Kidney (tissue), 14 donors: ENCODE measurements around the gene CUL2. TPM values are rescaled to one million over a fixed set of nuclear protein-coding genes. Genes with fewer than 3 reads are reported as not detected.

ENCODE experiments used
- DNase-seq, 5 donors: peaks; one replicate each; pipeline ENCODE4 v3.0.0-alpha.2; 2013 to 2020
- FAIRE-seq: peaks from 2 replicates; lab custom pipeline; 2012; peaks lifted over from hg19 to GRCh38; lab: Jason Lieb, UNC
- H3K27ac ChIP-seq, 2 donors: one replicate each; pipeline ENCODE4 v1.7.0; 2013; ENCODE audit warnings: low read depth in 2 of 2, low read length in 2 of 2, inconsistent platforms in 1 of 2
- H3K27me3 ChIP-seq: one replicate; pipeline ENCODE4 v1.7.1; 2013; ENCODE audit warnings: low read length, inconsistent platforms; ENCODE audit not compliant: control insufficient read depth, insufficient read depth
- H3K36me3 ChIP-seq, 3 donors: one replicate each; pipeline versions ENCODE4 v1.7.0 to v1.7.1; 2013; ENCODE audit warnings: low read length in 3 of 3, control low read depth in 1 of 3, inconsistent platforms in 1 of 3; ENCODE audit not compliant: insufficient read depth in 3 of 3, control insufficient read depth in 2 of 3
- H3K4me1 ChIP-seq, 3 donors: one replicate each; pipeline versions ENCODE4 v1.7.0 to v1.7.1; 2013; ENCODE audit warnings: low read length in 3 of 3, inconsistent platforms in 1 of 3, low read depth in 1 of 3; ENCODE audit not compliant: control insufficient read depth in 2 of 3, insufficient read depth in 2 of 3
- H3K4me3 ChIP-seq, 3 donors: one replicate each; pipeline versions ENCODE4 v1.7.0 to v1.8.1; 2013; ENCODE audit warnings: low read length in 3 of 3, control low read depth in 1 of 3, inconsistent platforms in 1 of 3
- H3K9ac ChIP-seq, 3 donors: one replicate each; pipeline versions ENCODE4 v1.7.0 to v1.7.1; 2013; ENCODE audit warnings: low read length in 3 of 3, control low read depth in 1 of 3, inconsistent platforms in 1 of 3
- H3K9me3 ChIP-seq, 3 donors: one replicate each; pipeline versions ENCODE4 v1.7.0 to v1.7.1; 2013; ENCODE audit warnings: low read length in 3 of 3, control low read depth in 1 of 3, inconsistent platforms in 1 of 3; ENCODE audit not compliant: control insufficient read depth in 2 of 3, insufficient read depth in 1 of 3
- CTCF ChIP-seq: IDR thresholded peaks from 3 replicates; pipeline ENCODE4 v1.5.1; 2012; ENCODE audit warnings: mild to moderate bottlenecking, moderate library complexity, borderline replicate concordance; ENCODE audit not compliant: insufficient read depth; ENCODE audit errors: extremely low read depth
- intact Hi-C: fragments of 100-400 bp; cut with DNase I; formaldehyde crosslinking; loops from one replicate; pipeline ENCODE4 v1.11.1; 2022
- polyA plus RNA-seq: library from polyadenylated mRNA; stranded (reverse); fragments of 350-450 nt; fragmentation: Illumina TruSeq; extraction: RNeasy Lipid Tissue Mini Kit (QIAGEN cat#74804); gene quantifications from one replicate; pipeline ENCODE4 v1.2.3, GENCODE V29; 2014; ENCODE audit warnings: low read depth, low replicate concordance; ENCODE audit not compliant: insufficient read depth
- total RNA-seq: library from RNA; stranded (reverse); fragmentation: NEBNext Ultra II Directional; extraction: Animal tissue kit (Norgen Biotek cat#: 25700); gene quantifications from one replicate; pipeline ENCODE4 v1.2.1, GENCODE V29; 2021
- donor health status: control.
- donor health status: control.
- donor health status: control.
- donor health status: control.
- donor health status: control.
- donor health status: DM: yes; HTN: yes; CAD: no.
- donor health status: Normal renal cell carcinoma (clear cell type).

CUL2 gene
- total and polyA plus RNA-seq, 2 donors from 2014 or later = 14.5 to 25.9 TPM

- H3K9me3 ChIP-seq = no peaks in the 10 kb centered on the region
- peak overlapping the region; percentile 73 to 99 (median 95) for H3K9ac ChIP-seq
- peak overlapping the region; percentile 84 to 86 (median 85) for H3K4me3 ChIP-seq
- DNase-seq (peak; percentile 70 to 91 (median 80)), FAIRE-seq (no peak)
- no peaks in the 10 kb centered on the region for H3K36me3 ChIP-seq
- H3K4me1 ChIP-seq = peaks cover 0 to 4% (median 3%) of the 10 kb centered on the region in 3 donors
- intact Hi-C loops = no loop called here
- H3K27ac ChIP-seq = peak overlapping the region; percentile 99 to 100
- no peaks in the 10 kb centered on the region for H3K27me3 ChIP-seq
- no peak for TF ChIP-seq CTCF
These were observed 37.2 kb upstream of the CUL2 start for GRCh38 chr10:35127289-35127891.

DNA sequence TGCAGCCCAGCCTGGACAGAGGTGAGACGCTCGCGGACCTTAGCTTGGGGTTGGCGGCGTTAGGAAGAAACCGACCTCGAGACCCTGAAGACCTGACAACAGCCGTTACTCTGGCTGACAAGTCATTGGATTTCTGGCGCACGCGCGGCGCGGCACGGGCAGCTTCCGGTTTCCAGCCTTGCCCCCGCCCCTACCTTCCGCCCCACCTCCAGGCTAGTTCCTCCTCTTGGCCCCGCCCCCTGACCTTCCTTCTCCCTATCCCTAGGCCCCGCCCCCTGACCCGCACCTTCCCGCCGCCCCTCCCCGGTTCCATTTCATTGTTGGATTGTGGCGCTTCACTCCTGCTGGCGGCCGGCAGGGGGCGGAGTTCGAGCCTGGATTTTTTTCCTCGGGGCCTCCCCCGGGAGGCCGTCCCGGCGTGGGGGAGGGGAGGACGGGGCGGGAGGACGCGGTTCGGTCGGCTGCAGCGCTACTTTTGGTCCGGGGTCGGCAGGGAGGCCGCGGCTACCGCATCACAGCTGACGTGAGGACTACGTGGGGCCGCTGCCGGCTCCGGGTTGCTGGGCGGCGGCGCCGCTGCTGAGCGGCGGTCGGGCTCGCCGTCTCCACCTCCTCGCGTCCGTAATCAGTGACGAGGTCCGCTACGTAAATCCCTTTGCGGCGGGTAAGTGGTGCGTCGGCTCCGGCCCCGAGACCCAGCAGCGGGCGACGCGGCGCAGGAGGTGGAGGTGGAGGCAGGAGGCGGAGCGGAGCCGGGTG is 36.6 kb upstream of the CUL2 start, which contains the start of gene CREM:
Gene CREM (plus strand): TSS at position 317 of the 759 bp plus-strand sequence. CDS start 10,990 bp downstream, outside the sequence.
- DNase-seq (peak; percentile 98 to 100 (median 99)), FAIRE-seq (no peak)
- peak within 1 kb of the TSS; percentile 84 to 86 (median 85) for H3K4me3 ChIP-seq
- H3K4me1 ChIP-seq = peaks cover 0 to 4% (median 3%) of the 10 kb centered on the region in 3 donors
- peak within 1 kb of the TSS; percentile 99 to 100 for H3K27ac ChIP-seq
- no peaks in the 10 kb centered on the region for H3K9me3 ChIP-seq
- no peaks in the 10 kb centered on the region for H3K36me3 ChIP-seq
- H3K9ac ChIP-seq = peak within 1 kb of the TSS; percentile 73 to 99 (median 95)
- H3K27me3 ChIP-seq = no peaks in the 10 kb centered on the region
- intact Hi-C loops = no loop called here
- TF ChIP-seq CTCF = peak; percentile 56

DNA sequence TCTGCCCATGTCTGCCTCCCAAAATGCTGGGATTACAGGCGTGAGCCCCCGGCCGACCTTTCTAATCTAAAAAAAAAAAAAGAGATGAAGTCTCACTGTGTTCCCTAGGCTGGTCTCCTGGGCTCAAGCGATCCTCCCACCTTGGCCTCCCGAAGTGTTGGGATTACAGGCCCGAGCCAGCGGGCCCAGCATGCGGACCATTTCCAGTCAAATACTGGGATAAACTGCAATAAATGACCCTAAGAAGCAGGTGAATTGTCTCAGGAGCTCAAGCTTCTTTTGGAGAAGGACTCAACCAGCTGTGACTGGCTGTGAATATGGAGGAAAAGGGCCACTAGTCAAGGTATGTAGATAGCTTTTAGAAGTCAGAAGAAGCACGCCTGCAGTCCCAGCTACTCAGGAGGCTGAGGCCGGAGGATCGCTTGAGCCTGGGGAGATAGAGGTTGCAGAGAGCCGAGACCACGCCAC is 36.0 kb upstream of the CUL2 start:
- peak overlapping the region; percentile 57 to 72 (median 64) for H3K4me3 ChIP-seq
- H3K4me1 ChIP-seq = peaks cover 0 to 4% (median 3%) of the 10 kb centered on the region in 3 donors
- FAIRE-seq = no peak
- DNase-seq = peak in 2 of 5 donors; percentile 75 to 76
- H3K27ac ChIP-seq = peak overlapping the region; percentile 86 to 100
- no peaks in the 10 kb centered on the region for H3K9me3 ChIP-seq
- TF ChIP-seq CTCF = no peak
- no peaks in the 10 kb centered on the region for H3K36me3 ChIP-seq
- H3K9ac ChIP-seq = peak overlapping the region; percentile 18 to 72 (median 26)
- no peaks in the 10 kb centered on the region for H3K27me3 ChIP-seq
- intact Hi-C loops = no loop called here
